ENCODE data around the gene CD164L2. TPM values are rescaled to one million over a fixed set of nuclear protein-coding genes. Genes with fewer than 3 reads are reported as not detected.

Gene CD164L2
- total RNA-seq, 4 donors from 2014 or later: 0.50 to 0.63 (median 0.54) TPM; not detected in 1

DNA sequence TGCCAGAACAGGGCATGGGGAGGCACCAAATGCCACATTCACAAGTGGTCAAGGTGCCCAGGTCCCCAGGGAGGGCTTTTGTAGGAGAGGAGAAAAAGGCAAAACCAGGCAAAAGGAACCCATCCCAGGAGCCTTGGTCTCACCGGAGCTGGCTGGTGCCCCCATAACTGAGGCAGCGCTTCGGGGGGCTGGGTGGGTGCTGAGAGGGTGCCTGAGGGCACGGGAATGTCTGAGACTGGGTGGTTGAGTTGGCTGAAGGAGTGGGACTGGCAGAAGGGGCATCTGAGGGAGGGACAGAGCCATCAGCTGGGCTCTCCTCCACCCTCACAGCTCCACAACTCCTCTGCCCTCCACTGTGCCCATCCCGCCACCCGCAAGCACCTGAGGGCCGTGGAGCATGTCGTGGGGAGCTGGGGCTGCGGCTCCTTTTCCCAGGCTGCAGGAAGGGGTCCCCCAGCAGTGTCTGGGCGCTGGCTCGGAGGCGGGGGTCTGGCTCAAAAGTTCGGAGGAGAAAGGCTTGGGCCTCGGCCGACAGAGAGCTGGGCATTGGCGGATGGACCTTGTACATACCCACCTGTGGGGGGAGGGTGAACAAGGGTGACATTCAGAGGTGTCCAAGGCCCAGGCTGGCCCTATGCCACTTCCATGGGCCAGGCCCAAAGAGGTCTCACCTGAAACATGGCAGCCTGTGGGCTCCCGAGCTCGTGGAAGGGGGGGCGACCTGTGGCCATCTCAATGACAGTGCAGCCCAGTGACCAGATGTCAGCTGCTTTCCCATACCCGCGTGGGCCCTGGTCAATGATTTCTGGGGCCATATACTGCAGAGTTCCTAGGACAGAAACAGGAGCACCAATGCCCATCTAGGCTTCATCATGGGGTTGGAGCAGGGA, 24.9 kb downstream of the CD164L2 start:
- intact Hi-C loops (cut with DNase I): loop anchor here (5.0 kb wide), 1 partner anchor 34 kb away; the partner anchor contains the start of gene GPR3

DNA sequence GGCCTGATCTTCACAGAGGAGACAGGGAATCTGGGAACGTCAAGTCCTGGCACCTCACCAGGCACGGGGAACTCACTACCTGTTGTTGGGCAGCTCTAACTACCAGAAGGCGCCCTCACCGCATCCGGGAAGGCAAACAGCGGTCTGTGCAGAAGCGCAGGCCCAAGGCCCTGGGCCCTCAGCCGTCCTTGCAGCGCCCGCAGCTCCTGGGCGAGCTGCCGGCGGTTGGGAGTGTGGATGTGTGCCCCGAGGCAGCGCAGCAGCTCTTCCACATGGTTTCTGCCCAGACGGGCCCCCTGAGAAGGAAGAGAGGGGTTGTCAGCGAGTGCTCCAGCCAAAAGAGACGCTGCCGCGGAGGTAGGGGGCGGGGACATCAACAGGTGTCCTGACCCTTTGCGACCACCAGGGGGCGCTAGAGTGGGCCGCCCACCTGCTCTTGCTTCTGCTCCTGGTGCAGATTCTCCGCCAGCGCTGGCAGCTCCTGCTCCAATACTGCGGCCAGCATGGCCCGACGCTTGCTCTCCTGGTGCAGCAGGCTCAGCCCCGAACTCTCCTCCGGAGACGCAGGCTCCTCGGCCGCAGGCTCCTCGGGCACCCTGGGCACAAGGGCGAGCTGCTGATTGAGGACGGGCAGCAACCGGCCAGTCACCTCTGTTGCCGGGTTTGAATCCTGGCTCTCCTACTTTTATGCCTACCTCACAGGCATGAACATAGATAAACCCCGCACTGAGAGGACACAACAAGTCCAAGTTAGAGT, 25.7 kb downstream of the CD164L2 start:
- Histone ChIP-seq H3K4me3 (replicated peaks in 1 of 3) (no peak overlapping the region), H3K27me3 (no peaks in the 10 kb centered on the region), H3K9me3 (no peaks in the 10 kb centered on the region), H3K36me3 (peaks cover 24 to 39% of the 10 kb centered on the region in 2 donors), H3K27ac (no peak overlapping the region), H3K4me1 (no peaks in the 10 kb centered on the region)
- DNase-seq: peak; percentile 69 to 71
- TF ChIP-seq, protein P1, sequence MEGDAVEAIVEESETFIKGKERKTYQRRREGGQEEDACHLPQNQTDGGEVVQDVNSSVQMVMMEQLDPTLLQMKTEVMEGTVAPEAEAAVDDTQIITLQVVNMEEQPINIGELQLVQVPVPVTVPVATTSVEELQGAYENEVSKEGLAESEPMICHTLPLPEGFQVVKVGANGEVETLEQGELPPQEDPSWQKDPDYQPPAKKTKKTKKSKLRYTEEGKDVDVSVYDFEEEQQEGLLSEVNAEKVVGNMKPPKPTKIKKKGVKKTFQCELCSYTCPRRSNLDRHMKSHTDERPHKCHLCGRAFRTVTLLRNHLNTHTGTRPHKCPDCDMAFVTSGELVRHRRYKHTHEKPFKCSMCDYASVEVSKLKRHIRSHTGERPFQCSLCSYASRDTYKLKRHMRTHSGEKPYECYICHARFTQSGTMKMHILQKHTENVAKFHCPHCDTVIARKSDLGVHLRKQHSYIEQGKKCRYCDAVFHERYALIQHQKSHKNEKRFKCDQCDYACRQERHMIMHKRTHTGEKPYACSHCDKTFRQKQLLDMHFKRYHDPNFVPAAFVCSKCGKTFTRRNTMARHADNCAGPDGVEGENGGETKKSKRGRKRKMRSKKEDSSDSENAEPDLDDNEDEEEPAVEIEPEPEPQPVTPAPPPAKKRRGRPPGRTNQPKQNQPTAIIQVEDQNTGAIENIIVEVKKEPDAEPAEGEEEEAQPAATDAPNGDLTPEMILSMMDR (IDR thresholded peaks at IDR 0.05): peak; percentile 88 to 100 (median 94)
- no peak for TF ChIP-seq POLR2A (IDR thresholded peaks at IDR 0.05)
- intact Hi-C loops (cut with DNase I): loop anchor here (5.0 kb wide), 1 partner anchor 35 kb away; the partner anchor contains the start of gene GPR3
- 43 to 51% methylated on average over 17 to 22 of the region's 40 CpGs for WGBS, 2 donors

More for the DNA sequence above, 24.9 kb downstream of the CD164L2 start:
- no peaks in the 10 kb centered on the region for H3K4me1 ChIP-seq
- TF ChIP-seq POLR2A (IDR thresholded peaks at IDR 0.05): no peak
- TF ChIP-seq, protein P1 (IDR thresholded peaks at IDR 0.05): no peak
- H3K36me3 ChIP-seq: peaks cover 28 to 48% of the 10 kb centered on the region in 2 donors
- H3K27me3 ChIP-seq: no peaks in the 10 kb centered on the region
- H3K4me3 ChIP-seq (replicated peaks in 1 of 3): no peak overlapping the region
- no peak for DNase-seq
- no peak overlapping the region for H3K27ac ChIP-seq
- WGBS, 2 donors: 95 to 96% methylated on average over 14 to 21 of the region's 21 CpGs
- no peaks in the 10 kb centered on the region for H3K9me3 ChIP-seq

DNA sequence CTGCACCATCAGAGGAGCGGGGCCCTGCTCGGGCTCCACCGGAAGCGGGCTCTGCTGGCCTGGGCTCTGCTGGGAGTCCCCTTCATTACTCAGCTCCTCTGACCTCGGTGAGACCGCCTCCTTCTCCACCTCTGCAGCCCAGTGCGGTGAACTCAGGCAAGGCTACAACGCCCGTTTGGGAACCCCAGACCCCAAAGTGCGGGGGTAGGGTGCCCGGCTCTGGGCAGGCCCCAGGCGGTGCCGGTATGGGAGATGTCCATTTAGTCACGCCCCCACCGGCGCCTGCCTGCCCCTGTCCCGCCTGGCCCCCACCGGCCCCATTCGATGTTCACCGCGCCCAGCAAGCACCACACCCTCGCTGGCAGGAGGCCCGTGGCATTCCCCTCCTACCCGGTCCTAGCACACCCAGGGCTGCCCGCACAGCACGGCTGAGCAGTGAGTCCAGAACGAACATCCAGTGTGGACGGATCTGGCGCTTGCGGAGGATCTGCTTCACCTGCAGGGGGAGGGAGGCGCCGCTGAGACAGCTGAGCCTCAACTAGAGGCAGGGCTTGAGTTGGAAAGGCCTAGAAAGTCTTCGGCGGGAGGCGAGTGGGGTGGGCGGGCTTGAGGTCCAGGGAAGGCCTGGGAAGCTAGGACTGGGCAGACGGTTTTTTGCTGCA, 26.4 kb downstream of the CD164L2 start:
- DNase-seq: no peak
- TF ChIP-seq, protein P1 (IDR thresholded peaks at IDR 0.05): no peak
- TF ChIP-seq POLR2A (IDR thresholded peaks at IDR 0.05): no peak
- intact Hi-C loops (cut with DNase I): loop anchor here (5.0 kb wide), 1 partner anchor 36 kb away; the partner anchor contains the start of gene GPR3
- Histone ChIP-seq H3K4me1 (no peaks in the 10 kb centered on the region), H3K9me3 (no peaks in the 10 kb centered on the region), H3K27me3 (no peaks in the 10 kb centered on the region), H3K27ac (no peak overlapping the region), H3K36me3 (peaks cover 18 to 32% of the 10 kb centered on the region in 2 donors), H3K4me3 (replicated peaks in 1 of 3) (no peak overlapping the region)
- WGBS, 2 donors: 76 to 77% methylated on average over 21 to 25 of the region's 37 CpGs

DNA sequence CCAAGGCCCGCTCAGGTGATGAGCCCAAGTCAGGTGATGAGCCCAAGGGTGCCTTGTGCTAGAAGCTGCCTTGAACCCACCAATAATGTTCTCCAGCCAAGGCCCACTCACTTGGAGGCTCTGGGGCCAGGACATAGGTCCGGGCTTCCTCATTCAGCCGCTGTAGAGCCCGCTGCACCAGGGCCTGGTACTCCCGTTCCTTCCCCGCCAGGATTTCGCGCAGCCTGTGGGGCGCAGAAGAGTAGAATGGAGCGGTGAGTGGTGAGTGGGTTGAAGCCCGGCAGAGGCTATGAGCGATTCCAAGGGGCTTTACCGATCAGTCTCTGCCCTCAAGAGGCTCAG, 26.9 kb downstream of the CD164L2 start:
- Histone ChIP-seq H3K4me3 (replicated peaks in 1 of 3) (no peak overlapping the region), H3K9me3 (no peaks in the 10 kb centered on the region), H3K27ac (no peak overlapping the region), H3K36me3 (peaks cover 16 to 27% of the 10 kb centered on the region in 2 donors), H3K4me1 (peaks cover 0 to 4% of the 10 kb centered on the region in 2 donors), H3K27me3 (no peaks in the 10 kb centered on the region)
- 89 to 97% methylated on average over 10 to 11 of the region's 13 CpGs for WGBS, 2 donors
- TF ChIP-seq, protein P1 (IDR thresholded peaks at IDR 0.05): no peak
- no peak for TF ChIP-seq POLR2A (IDR thresholded peaks at IDR 0.05)
- no peak for DNase-seq
- intact Hi-C loops (cut with DNase I): loop anchor here (5.0 kb wide), 1 partner anchor 36 kb away; the partner anchor contains the start of gene GPR3

Measured in thyroid gland (tissue), 4 donors.